Measurements from ENCODE around the gene CHMP1B.

DNA sequence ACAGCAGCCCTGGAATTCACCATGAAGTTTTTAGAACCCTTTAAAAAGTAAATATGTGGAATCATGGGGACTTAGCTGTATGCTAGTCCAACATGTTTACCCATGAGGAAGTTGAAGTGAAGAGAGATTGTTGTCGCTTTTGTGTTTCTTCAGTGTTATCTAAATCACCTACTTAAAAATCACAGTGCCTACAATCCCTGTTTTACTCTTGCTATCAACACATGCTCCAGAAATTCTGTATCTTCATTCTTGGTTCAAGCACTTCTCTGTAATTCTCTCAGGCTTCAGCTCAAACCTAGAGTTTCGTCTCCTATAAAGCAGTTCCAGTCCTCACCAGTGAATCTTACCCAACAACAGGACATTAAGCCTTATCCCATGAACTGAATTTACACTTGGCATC, 30.5 kb upstream of the CHMP1B start:
- no peak for TF ChIP-seq POLR2AphosphoS5 (IDR thresholded peaks at IDR 0.05)
- no peak for TF ChIP-seq CTCF (IDR thresholded peaks at IDR 0.05)
- TF ChIP-seq POLR2A (IDR thresholded peaks at IDR 0.05), result no peak
